HG03039 (cell line): ENCODE results near the gene CCNL2.
"Not testable (repeated sequence)": the region's sequence is repeated elsewhere in the genome, so short reads cannot be mapped to it uniquely, and the experiment has no call there.

Source experiments
- ATAC-seq: cut with Tn5 transposase; IDR thresholded peaks from one replicate; pipeline ENCODE4 v1.9.1; 2021; ENCODE audit warnings: mild to moderate bottlenecking, moderate library complexity; ENCODE audit not compliant: unreplicated experiment

The CCNL2 gene

GRCh38 chr1:1374929-1375662 is 24.0 kb downstream of the CCNL2 start, which contains the start of gene AURKAIP1:
TSS of gene AURKAIP1 (minus strand) at chr1:1375207. CDS start at chr1:1374756, 451 bp downstream.
- peak; percentile 75 for ATAC-seq

GRCh38 chr1:1374589-1374928 is 24.6 kb downstream of the CCNL2 start:
- ATAC-seq: peak; percentile 0

- no peak for ATAC-seq
These were observed 25.1 kb downstream of the CCNL2 start for GRCh38 chr1:1373815-1374588.

- ATAC-seq: no peak
These were observed 25.9 kb downstream of the CCNL2 start for GRCh38 chr1:1373051-1373814.

- no peak for ATAC-seq
These were observed 27.1 kb downstream of the CCNL2 start for GRCh38 chr1:1371746-1372711.

- no peak for ATAC-seq
These were observed 27.8 kb downstream of the CCNL2 start for GRCh38 chr1:1371364-1371745.

GRCh38 chr1:1370771-1371300 is 28.3 kb downstream of the CCNL2 start:
- no peak for ATAC-seq

GRCh38 chr1:1370094-1370493 is 29.0 kb downstream of the CCNL2 start:
- ATAC-seq: not testable (repeated sequence)

GRCh38 chr1:1367315-1367714 is 31.8 kb downstream of the CCNL2 start:
- no peak for ATAC-seq

GRCh38 chr1:1366699-1367066 is 32.5 kb downstream of the CCNL2 start:
- ATAC-seq: no peak

GRCh38 chr1:1365875-1366698 is 33.0 kb downstream of the CCNL2 start:
- ATAC-seq: no peak

- no peak for ATAC-seq
These were observed 34.9 kb downstream of the CCNL2 start for GRCh38 chr1:1364266-1364665.

GRCh38 chr1:1361982-1362423 is 37.1 kb downstream of the CCNL2 start:
- no peak for ATAC-seq

- no peak for ATAC-seq
These were observed 37.7 kb downstream of the CCNL2 start for GRCh38 chr1:1361233-1361981.

GRCh38 chr1:1360506-1361169 is 38.5 kb downstream of the CCNL2 start:
- no peak for ATAC-seq

GRCh38 chr1:1359664-1360468 is 39.3 kb downstream of the CCNL2 start:
- ATAC-seq: no peak

GRCh38 chr1:1359308-1359663 is 39.8 kb downstream of the CCNL2 start:
- ATAC-seq: no peak
